ENCODE results near the gene WBP2NL.

The WBP2NL gene

DNA sequence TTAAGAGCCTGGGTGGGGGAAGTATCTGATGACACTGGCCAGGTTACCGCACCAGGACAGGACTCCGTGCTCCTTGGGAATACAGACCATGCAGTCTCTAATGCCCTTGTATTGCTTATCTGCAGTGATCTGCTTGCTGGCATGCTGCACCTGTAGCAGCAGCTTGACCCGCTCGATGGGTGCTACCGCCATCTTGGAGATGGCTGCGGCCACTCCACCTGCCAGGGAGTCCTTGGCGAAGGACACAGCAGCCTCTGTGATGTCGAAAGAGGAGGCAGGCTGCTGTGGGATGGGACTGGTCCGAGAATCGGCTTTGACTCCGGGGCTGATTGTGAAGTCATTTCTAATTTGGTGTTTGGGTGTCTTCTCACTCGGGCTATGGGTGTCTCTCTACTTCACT, 3.1 kb downstream of the WBP2NL start:
- H3K4me1 ChIP-seq (ENCODE audit: insufficient read depth, low read length, poor library complexity, severe bottlenecking), result no peaks in the 10 kb centered on the region
- H3K36me3 ChIP-seq (ENCODE audit: insufficient read depth, low read length), result no peaks in the 10 kb centered on the region
- H3K9me2 ChIP-seq (replicated peaks; ENCODE audit: low read depth, low read length), result no peaks in the 10 kb centered on the region
- H3K9me3 ChIP-seq (ENCODE audit: insufficient read depth, low read depth, low read length), result no peaks in the 10 kb centered on the region
- H3K9ac ChIP-seq (ENCODE audit: low read depth, low read length, poor library complexity, severe bottlenecking), result no peak overlapping the region
- H3K4me3 ChIP-seq (ENCODE audit: low read length, poor library complexity, severe bottlenecking), result no peak overlapping the region
- TF ChIP-seq, protein P1, sequence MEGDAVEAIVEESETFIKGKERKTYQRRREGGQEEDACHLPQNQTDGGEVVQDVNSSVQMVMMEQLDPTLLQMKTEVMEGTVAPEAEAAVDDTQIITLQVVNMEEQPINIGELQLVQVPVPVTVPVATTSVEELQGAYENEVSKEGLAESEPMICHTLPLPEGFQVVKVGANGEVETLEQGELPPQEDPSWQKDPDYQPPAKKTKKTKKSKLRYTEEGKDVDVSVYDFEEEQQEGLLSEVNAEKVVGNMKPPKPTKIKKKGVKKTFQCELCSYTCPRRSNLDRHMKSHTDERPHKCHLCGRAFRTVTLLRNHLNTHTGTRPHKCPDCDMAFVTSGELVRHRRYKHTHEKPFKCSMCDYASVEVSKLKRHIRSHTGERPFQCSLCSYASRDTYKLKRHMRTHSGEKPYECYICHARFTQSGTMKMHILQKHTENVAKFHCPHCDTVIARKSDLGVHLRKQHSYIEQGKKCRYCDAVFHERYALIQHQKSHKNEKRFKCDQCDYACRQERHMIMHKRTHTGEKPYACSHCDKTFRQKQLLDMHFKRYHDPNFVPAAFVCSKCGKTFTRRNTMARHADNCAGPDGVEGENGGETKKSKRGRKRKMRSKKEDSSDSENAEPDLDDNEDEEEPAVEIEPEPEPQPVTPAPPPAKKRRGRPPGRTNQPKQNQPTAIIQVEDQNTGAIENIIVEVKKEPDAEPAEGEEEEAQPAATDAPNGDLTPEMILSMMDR (conservative IDR thresholded peaks at IDR 0.05; ENCODE audit: low read length), result no peak
- no peak for TF ChIP-seq EZH2phosphoT487 (IDR thresholded peaks at IDR 0.05; ENCODE audit: borderline replicate concordance)
- no peaks in the 10 kb centered on the region for H3K27me3 ChIP-seq (ENCODE audit: insufficient read depth, low read length, poor library complexity, severe bottlenecking)
- H3K79me2 ChIP-seq (ENCODE audit: insufficient read depth, low read length), result no peaks in the 10 kb centered on the region
- H2AFZ ChIP-seq (ENCODE audit: low read length), result no peak overlapping the region
- H4K20me1 ChIP-seq (ENCODE audit: insufficient read depth, low read length, poor library complexity, severe bottlenecking), result no peaks in the 10 kb centered on the region
- no peaks in the 10 kb centered on the region for H3F3A ChIP-seq (ENCODE audit: low read depth)
- H3K4me2 ChIP-seq (ENCODE audit: low read depth, low read length, poor library complexity, severe bottlenecking), result no peak overlapping the region

DNA sequence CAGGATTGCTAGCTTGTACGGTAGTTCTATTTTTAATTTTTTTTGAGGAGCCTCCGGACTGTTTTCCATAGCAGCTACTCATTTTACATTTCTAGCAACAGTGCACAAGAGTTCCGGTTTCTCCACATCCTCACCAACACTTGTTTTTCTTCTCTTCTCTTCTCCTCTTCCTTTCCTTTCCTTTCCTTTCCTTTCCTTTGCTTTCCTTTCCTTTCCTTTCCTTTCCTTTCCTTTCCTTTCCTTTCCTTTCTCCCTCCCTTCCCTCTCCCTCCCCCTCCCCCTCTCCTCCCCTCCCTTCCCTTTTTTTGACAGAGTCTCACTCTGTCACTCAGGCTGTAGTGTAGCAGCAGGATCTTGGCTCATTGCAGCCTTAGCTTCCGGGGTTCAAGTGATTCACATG, 9.3 kb downstream of the WBP2NL start:
- Histone ChIP-seq H3K9me3 (ENCODE audit: insufficient read depth, low read depth, low read length) (peaks cover 9% of the 10 kb centered on the region; the same call in 1 of the 2 replicates), H3K4me3 (ENCODE audit: low read length, poor library complexity, severe bottlenecking) (no peak overlapping the region)

DNA sequence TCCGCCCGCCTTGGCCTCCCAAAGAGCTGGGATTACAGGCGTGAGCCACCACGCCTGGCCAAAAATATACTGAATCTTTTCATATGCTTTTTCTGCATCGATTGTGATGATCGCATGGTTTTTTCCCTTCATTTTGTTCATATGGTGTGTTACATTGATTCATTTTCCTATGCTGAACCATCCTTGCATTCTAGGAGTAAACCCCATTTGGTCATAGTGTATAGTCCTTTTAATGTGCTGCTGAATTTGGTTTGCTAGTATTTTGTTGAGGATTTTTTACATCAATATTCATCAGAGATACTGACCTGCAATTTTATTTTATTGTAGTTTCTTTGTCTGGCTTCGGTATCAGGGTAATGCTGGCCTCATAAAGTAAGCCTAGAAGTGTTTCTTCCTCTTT, 12.2 kb downstream of the WBP2NL start:
- TF ChIP-seq, protein P1 (conservative IDR thresholded peaks at IDR 0.05; ENCODE audit: low read length), result no peak
- no peak for TF ChIP-seq EZH2phosphoT487 (IDR thresholded peaks at IDR 0.05; ENCODE audit: borderline replicate concordance)
- H3K9me3 ChIP-seq (ENCODE audit: insufficient read depth, low read depth, low read length), result peaks cover 9% of the 10 kb centered on the region; the same call in 1 of the 2 replicates

More for the DNA sequence above, 9.3 kb downstream of the WBP2NL start:
- H3K9ac ChIP-seq (ENCODE audit: low read depth, low read length, poor library complexity, severe bottlenecking), result no peak overlapping the region
- H3K4me2 ChIP-seq (ENCODE audit: low read depth, low read length, poor library complexity, severe bottlenecking), result no peak overlapping the region
- H3K79me2 ChIP-seq (ENCODE audit: insufficient read depth, low read length), result no peaks in the 10 kb centered on the region
- no peak overlapping the region for H2AFZ ChIP-seq (ENCODE audit: low read length)
- no peaks in the 10 kb centered on the region for H3K9me2 ChIP-seq (replicated peaks; ENCODE audit: low read depth, low read length)
- TF ChIP-seq, protein P1 (conservative IDR thresholded peaks at IDR 0.05; ENCODE audit: low read length), result no peak
- no peak for TF ChIP-seq EZH2phosphoT487 (IDR thresholded peaks at IDR 0.05; ENCODE audit: borderline replicate concordance)
- H3F3A ChIP-seq (ENCODE audit: low read depth), result no peaks in the 10 kb centered on the region
- H3K27me3 ChIP-seq (ENCODE audit: insufficient read depth, low read length, poor library complexity, severe bottlenecking), result no peaks in the 10 kb centered on the region
- H4K20me1 ChIP-seq (ENCODE audit: insufficient read depth, low read length, poor library complexity, severe bottlenecking), result no peaks in the 10 kb centered on the region
- H3K36me3 ChIP-seq (ENCODE audit: insufficient read depth, low read length), result no peaks in the 10 kb centered on the region
- no peaks in the 10 kb centered on the region for H3K4me1 ChIP-seq (ENCODE audit: insufficient read depth, low read length, poor library complexity, severe bottlenecking)

More for the DNA sequence above, 12.2 kb downstream of the WBP2NL start:
- Histone ChIP-seq H3K36me3 (ENCODE audit: insufficient read depth, low read length) (no peaks in the 10 kb centered on the region), H3K4me1 (ENCODE audit: insufficient read depth, low read length, poor library complexity, severe bottlenecking) (no peaks in the 10 kb centered on the region), H3K4me3 (ENCODE audit: low read length, poor library complexity, severe bottlenecking) (no peak overlapping the region), H4K20me1 (ENCODE audit: insufficient read depth, low read length, poor library complexity, severe bottlenecking) (no peaks in the 10 kb centered on the region), H3K9me2 (replicated peaks; ENCODE audit: low read depth, low read length) (no peaks in the 10 kb centered on the region), H3K79me2 (ENCODE audit: insufficient read depth, low read length) (no peaks in the 10 kb centered on the region), H3K4me2 (ENCODE audit: low read depth, low read length, poor library complexity, severe bottlenecking) (no peak overlapping the region), H3K27me3 (ENCODE audit: insufficient read depth, low read length, poor library complexity, severe bottlenecking) (no peaks in the 10 kb centered on the region), H3F3A (ENCODE audit: low read depth) (no peaks in the 10 kb centered on the region), H3K9ac (ENCODE audit: low read depth, low read length, poor library complexity, severe bottlenecking) (no peak overlapping the region), H2AFZ (ENCODE audit: low read length) (no peak overlapping the region)
